ENCODE results near the gene ATP13A5. TPM values are rescaled to one million over a fixed set of nuclear protein-coding genes. Genes with fewer than 3 reads are reported as not detected.

The ATP13A5 gene
- total and polyA plus RNA-seq, 2 of the 8 experiments (the other 6 are each of a cell fraction or from before 2014, with no cell fraction given) = not detected

DNA sequence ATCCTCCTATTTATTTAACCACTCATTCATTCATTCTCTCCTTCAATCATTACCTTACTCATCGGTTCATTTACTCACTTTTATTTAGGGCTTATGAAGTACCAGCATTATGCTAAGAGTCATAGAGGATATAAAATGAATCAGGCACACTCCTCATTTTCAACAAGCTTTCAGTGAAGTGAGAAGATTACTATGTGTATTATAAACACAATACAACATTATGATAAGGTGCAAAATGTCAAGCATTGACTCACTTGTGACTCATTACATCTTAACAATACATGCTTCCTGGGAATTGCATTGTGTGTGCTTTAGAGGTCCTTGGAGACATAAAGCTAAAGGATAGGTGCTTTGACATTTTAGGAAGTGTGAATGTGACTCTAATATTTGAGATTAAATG, 77.1 kb downstream of the ATP13A5 start:
- H3K4ac ChIP-seq (replicated peaks; ENCODE audit: insufficient read length, low read depth, low read length) = no peak overlapping the region
- no peaks in the 10 kb centered on the region for H3K27me3 ChIP-seq (replicated peaks in 1 of 4; ENCODE audit: control insufficient read depth in 3 of 4, extremely low read depth in 1 of 4, insufficient read depth in 3 of 4, low read length in 3 of 4)
- no peak overlapping the region for H4K91ac ChIP-seq (replicated peaks; ENCODE audit: insufficient read length, low read length)
- no peak for DNase-seq (ENCODE audit: low read depth in 1 of 2, low spot score in 2 of 2)
- FAIRE-seq = no peak
- no peak for TF ChIP-seq CTBP2 (IDR thresholded peaks at IDR 0.05; ENCODE audit: borderline replicate concordance, insufficient read depth, insufficient read length, low read length)
- TF ChIP-seq SAP30 (IDR thresholded peaks at IDR 0.05; ENCODE audit: insufficient read depth, insufficient replicate concordance, low read length) = no peak
- no peak for TF ChIP-seq SP2 (IDR thresholded peaks at IDR 0.05; ENCODE audit: low read length)
- TF ChIP-seq, protein P1, sequence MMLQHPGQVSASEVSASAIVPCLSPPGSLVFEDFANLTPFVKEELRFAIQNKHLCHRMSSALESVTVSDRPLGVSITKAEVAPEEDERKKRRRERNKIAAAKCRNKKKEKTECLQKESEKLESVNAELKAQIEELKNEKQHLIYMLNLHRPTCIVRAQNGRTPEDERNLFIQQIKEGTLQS (IDR thresholded peaks at IDR 0.05; ENCODE audit: insufficient read depth, low read depth, low read length) = no peak
- no peak for TF ChIP-seq CEBPB (IDR thresholded peaks at IDR 0.05; ENCODE audit: low read depth, low read length)
- no peak for TF ChIP-seq TAF7 (optimal IDR thresholded peaks at IDR 0.05; ENCODE audit: borderline replicate concordance, low read depth, low read length)
- no peak for TF ChIP-seq EGR1 (IDR thresholded peaks at IDR 0.05; ENCODE audit: borderline replicate concordance, low read depth, low read length)
- no peak for TF ChIP-seq TAF1 (IDR thresholded peaks at IDR 0.05; ENCODE audit: low read depth, low read length)
- no peak for TF ChIP-seq CHD1 (IDR thresholded peaks at IDR 0.05; ENCODE audit: low read depth, low read length)
- no peak for TF ChIP-seq SUZ12 (IDR thresholded peaks at IDR 0.05; ENCODE audit: low read length)
- no peak for TF ChIP-seq FOSL1 (IDR thresholded peaks at IDR 0.05; ENCODE audit: insufficient read depth, low read depth, low read length)
- no peak for TF ChIP-seq POU5F1 (IDR thresholded peaks at IDR 0.05; ENCODE audit: low read depth, low read length)
- TF ChIP-seq HDAC6 (IDR thresholded peaks at IDR 0.05; ENCODE audit: low read depth, low read length) = no peak
- no peaks in the 10 kb centered on the region for H3K23me2 ChIP-seq (ENCODE audit: low read depth, low read length)
- no peaks in the 10 kb centered on the region for H4K20me1 ChIP-seq (replicated peaks in 1 of 2; ENCODE audit: control insufficient read depth in 1 of 2, insufficient read depth in 2 of 2, low read length in 2 of 2)
- no peak overlapping the region for H2BK5ac ChIP-seq (ENCODE audit: low read depth, low read length)
- no peaks in the 10 kb centered on the region for H3K4me1 ChIP-seq (replicated peaks in 1 of 4; ENCODE audit: control insufficient read depth in 3 of 4, insufficient read depth in 4 of 4, low read length in 3 of 4)
- no peak overlapping the region for H2AK5ac ChIP-seq (ENCODE audit: low read depth, low read length)
- CTCF ChIA-PET (ENCODE audit: partially characterized antibody) = interaction anchor here (0.7 to 1.1 kb wide), 2 partner anchors 18 to 134 kb away, joined by 3 read pairs; no protein-coding TSS in a partner anchor
- WGBS, 2 experiments (ENCODE audit: extremely low coverage in 1 of 2, insufficient coverage in 1 of 2, insufficient read length in 1 of 2, insufficient replicate concordance in 2 of 2, low coverage in 1 of 2, low lambda C conversion rate in 2 of 2, missing lambda C conversion rate in 1 of 2) = 89 to 100% methylated on average over 1 of the region's 1 CpG
- H2BK12ac ChIP-seq (ENCODE audit: low read depth, low read length) = no peak overlapping the region
- no peak overlapping the region for H2BK15ac ChIP-seq (ENCODE audit: low read length)
- H3K79me1 ChIP-seq (ENCODE audit: low read depth, low read length) = no peaks in the 10 kb centered on the region
- no peak overlapping the region for H2BK120ac ChIP-seq (replicated peaks; ENCODE audit: low read depth, low read length)
- H4K8ac ChIP-seq (ENCODE audit: extremely low read depth, insufficient read depth, low read length) = no peak overlapping the region
- POLR2A ChIA-PET (ENCODE audit: partially characterized antibody) = no interaction called here
- H3K4me2 ChIP-seq (ENCODE audit: insufficient read depth in 1 of 2, low read depth in 2 of 2, low read length in 2 of 2) = no peak overlapping the region
- no peak overlapping the region for H3K56ac ChIP-seq (replicated peaks; ENCODE audit: insufficient read length, low read depth, low read length)
- H3K79me2 ChIP-seq (ENCODE audit: control insufficient read depth in 1 of 2, insufficient read depth in 2 of 2, low read length in 2 of 2) = no peaks in the 10 kb centered on the region
- H3K36me3 ChIP-seq (ENCODE audit: control insufficient read depth in 2 of 4, insufficient read depth in 4 of 4, low read length in 3 of 4) = no peaks in the 10 kb centered on the region
- H3K14ac ChIP-seq (ENCODE audit: insufficient read length) = no peak overlapping the region
- H3K18ac ChIP-seq (ENCODE audit: extremely low read depth, low read length) = no peak overlapping the region
- no peak overlapping the region for H2BK20ac ChIP-seq (ENCODE audit: low read length)
- H3K27ac ChIP-seq (ENCODE audit: low read depth, low read length) = no peak overlapping the region
- no peak overlapping the region for H2AFZ ChIP-seq (ENCODE audit: low read length)
- no peak overlapping the region for H3K4me3 ChIP-seq (ENCODE audit: extremely low read depth in 1 of 4, insufficient read depth in 2 of 4, low read depth in 3 of 4, low read length in 4 of 4)
- H3K23ac ChIP-seq (ENCODE audit: insufficient read length) = no peak overlapping the region
- no peak overlapping the region for H3K9ac ChIP-seq (replicated peaks in 1 of 4; ENCODE audit: extremely low read depth in 1 of 4, low read depth in 3 of 4, low read length in 3 of 4)
- no peaks in the 10 kb centered on the region for H3K9me3 ChIP-seq (ENCODE audit: insufficient read depth in 2 of 2, low read depth in 1 of 2, low read length in 1 of 2)
- no peak overlapping the region for H4K5ac ChIP-seq (ENCODE audit: insufficient read length, low read depth, low read length)
